A673 (cell line): ENCODE results near the gene TMEM272. TPM values are rescaled to one million over a fixed set of nuclear protein-coding genes. Genes with fewer than 3 reads are reported as not detected.
"Not testable (repeated sequence)": the region's sequence is repeated elsewhere in the genome, so short reads cannot be mapped to it uniquely, and the experiment has no call there.

Experiments used
- BruUV-seq: library from RNA; stranded (reverse); fragments of 400-500 nt; replicated peaks from 2 replicates; lab custom pipeline; 2021; lab: Mats Ljungman, UMichigan
- CTCF ChIA-PET: fragments of 300-600 bp; sonication (Branson Sonifier 250); formaldehyde crosslinking; loops from one replicate; lab custom pipeline; 2022; ENCODE audit warnings: antibody characterized with exemption; lab: Charles Lee
- POLR2A ChIA-PET: fragments of 300-600 bp; sonication (Branson Sonifier 250); formaldehyde crosslinking; loops from one replicate; lab custom pipeline; 2022; ENCODE audit warnings: antibody characterized with exemption; ENCODE audit not compliant: low non-redundant PET; lab: Charles Lee
- DNase-seq: peaks from one replicate; pipeline ENCODE4 v3.0.0-alpha.2; 2015; ENCODE audit warnings: low spot score
- H3K27ac ChIP-seq: fragments of 200-600 bp; sonication (generic); 2 replicates; pipeline ENCODE4 v1.5.1; 2016; ENCODE audit warnings: mixed run types, low read depth, mild to moderate bottlenecking, mixed read lengths, antibody characterized with exemption, low read length; ENCODE audit not compliant: poor library complexity, severe bottlenecking
- H3K27me3 ChIP-seq: fragments of 200-600 bp; sonication (generic); replicated peaks from 2 replicates; pipeline ENCODE4 v1.6.1; 2017; ENCODE audit warnings: mixed run types, low read depth, mild to moderate bottlenecking, mixed read lengths, antibody characterized with exemption, low read length; ENCODE audit not compliant: insufficient read depth, poor library complexity
- H3K36me3 ChIP-seq: fragments of 200-600 bp; sonication (generic); 2 replicates; pipeline ENCODE4 v1.6.1; 2016; ENCODE audit warnings: mixed run types, mild to moderate bottlenecking, mixed read lengths, antibody characterized with exemption, low read length; ENCODE audit not compliant: insufficient read depth, poor library complexity, severe bottlenecking
- H3K4me1 ChIP-seq: fragments of 200-600 bp; sonication (generic); 2 replicates; pipeline ENCODE4 v1.6.1; 2017; ENCODE audit warnings: mixed run types, mild to moderate bottlenecking, mixed read lengths, antibody characterized with exemption, low read length; ENCODE audit not compliant: insufficient read depth, poor library complexity, severe bottlenecking
- H3K4me3 ChIP-seq: fragments of 200-600 bp; sonication (generic); 2 replicates; pipeline ENCODE4 v1.5.1; 2016; ENCODE audit warnings: low read depth, mixed run types, mild to moderate bottlenecking, mixed read lengths, low read length; ENCODE audit not compliant: poor library complexity, severe bottlenecking
- H3K9me3 ChIP-seq: fragments of 200-600 bp; sonication (generic); 2 replicates; pipeline ENCODE4 v1.6.1; 2016; ENCODE audit warnings: mixed run types, low read depth, mild to moderate bottlenecking, mixed read lengths, antibody characterized with exemption, low read length; ENCODE audit not compliant: poor library complexity, severe bottlenecking
- CTCF ChIP-seq: fragments of 300-800, 200-600 bp; sonication (generic); conservative IDR thresholded peaks from 2 replicates; pipeline ENCODE4 v1.5.1; 2017; ENCODE audit warnings: low read depth, mild to moderate bottlenecking, antibody characterized with exemption, low read length, moderate library complexity, mixed read lengths
- EZH2 ChIP-seq: fragments of 200-600 bp; sonication (generic); IDR thresholded peaks from 2 replicates; pipeline ENCODE4 v1.6.1; 2017; ENCODE audit warnings: borderline replicate concordance, low read depth, mild to moderate bottlenecking, mixed read lengths, antibody characterized with exemption, low read length; ENCODE audit not compliant: poor library complexity, severe bottlenecking
- intact Hi-C: fragments of 100-400 bp; cut with micrococcal nuclease; formaldehyde crosslinking; loops from one replicate; pipeline ENCODE4 v1.10.0; 2022; ENCODE audit not compliant: unreplicated experiment
- total RNA-seq: library from RNA; stranded (reverse); gene quantifications from 2 replicates; pipeline ENCODE4 v1.2.3, GENCODE V29; 2021

TMEM272 gene
- total RNA-seq, 1 experiment from 2014 or later = not detected

- no peaks in the 10 kb centered on the region for H3K36me3 ChIP-seq
- no peaks in the 10 kb centered on the region for H3K27me3 ChIP-seq
- POLR2A ChIA-PET = interaction anchor here (0.6 kb wide), 1 partner anchor 39 kb away, joined by 3 read pairs; no protein-coding TSS in a partner anchor
- no peaks in the 10 kb centered on the region for H3K4me1 ChIP-seq
- CTCF ChIA-PET = interaction anchor here (0.7 to 1.0 kb wide), 2 partner anchors 9 to 381 kb away, joined by 3 to 4 read pairs; no protein-coding TSS in a partner anchor
- intact Hi-C loops = no loop called here
- TF ChIP-seq CTCF (no peak), EZH2 (no peak)
- no peaks in the 10 kb centered on the region for H3K9me3 ChIP-seq
- no TSS peak for BruUV-seq
- H3K27ac ChIP-seq = no peak overlapping the region
- H3K4me3 ChIP-seq = no peak overlapping the region
- DNase-seq = no peak
Measured at GRCh38 chr13:51825681-51826254, 19.2 kb downstream of the TMEM272 start.

- DNase-seq = no peak
- no peak overlapping the region for H3K27ac ChIP-seq
- ChIA-PET POLR2A (interaction anchor here (0.6 kb wide), 1 partner anchor 38 kb away, joined by 3 read pairs; no protein-coding TSS in a partner anchor), CTCF (interaction anchor here (0.7 to 1.0 kb wide), 2 partner anchors 9 to 380 kb away, joined by 3 to 4 read pairs; no protein-coding TSS in a partner anchor)
- H3K9me3 ChIP-seq = no peaks in the 10 kb centered on the region
- intact Hi-C loops = no loop called here
- no peak overlapping the region for H3K4me3 ChIP-seq
- peaks cover 3% of the 10 kb centered on the region for H3K4me1 ChIP-seq
- no peaks in the 10 kb centered on the region for H3K27me3 ChIP-seq
- no peaks in the 10 kb centered on the region for H3K36me3 ChIP-seq
- BruUV-seq = no TSS peak
- TF ChIP-seq EZH2 (no peak), CTCF (no peak)
Measured at GRCh38 chr13:51825165-51825592, 19.8 kb downstream of the TMEM272 start.

- intact Hi-C loops = not testable (repeated sequence)
Measured at GRCh38 chr13:51824712-51825111, 20.3 kb downstream of the TMEM272 start.

GRCh38 chr13:51823863-51824262, 21.1 kb downstream of the TMEM272 start:
- Histone ChIP-seq H3K4me1 (peaks cover 5% of the 10 kb centered on the region), H3K4me3 (no peak overlapping the region), H3K27me3 (no peaks in the 10 kb centered on the region), H3K9me3 (no peaks in the 10 kb centered on the region), H3K36me3 (no peaks in the 10 kb centered on the region), H3K27ac (no peak overlapping the region)
- POLR2A ChIA-PET = no interaction called here
- CTCF ChIA-PET = no interaction called here
- no peak for DNase-seq
- no peak for TF ChIP-seq CTCF
- TF ChIP-seq EZH2 = no peak
- intact Hi-C loops = no loop called here
- no TSS peak for BruUV-seq

More at GRCh38 chr13:51824712-51825111, 20.3 kb downstream of the TMEM272 start:
- DNase-seq, H3K36me3 ChIP-seq, H3K9me3 ChIP-seq, H3K27ac ChIP-seq, BruUV-seq, POLR2A ChIA-PET, H3K4me3 ChIP-seq, H3K4me1 ChIP-seq, H3K27me3 ChIP-seq: not testable (repeated sequence)
- CTCF ChIA-PET = interaction anchor here (0.7 kb wide), 1 partner anchor 10 kb away, joined by 4 read pairs; no protein-coding TSS in a partner anchor
